ENCODE data around the gene ATG101. TPM values are rescaled to one million over a fixed set of nuclear protein-coding genes. Genes with fewer than 3 reads are reported as not detected.
"Not testable (repeated sequence)": the region's sequence is repeated elsewhere in the genome, so short reads cannot be mapped to it uniquely, and the experiment has no call there.

ATG101 gene
- total RNA-seq, 4 donors from 2014 or later, result 23.3 to 49.4 (median 37.3) TPM

- ATAC-seq (no peak), DNase-seq (no peak)
- Histone ChIP-seq H3K27me3 (no peaks in the 10 kb centered on the region), H3K27ac (no peak overlapping the region), H3K4me3 (no peak overlapping the region), H3K9me3 (no peaks in the 10 kb centered on the region), H3K36me3 (no peaks in the 10 kb centered on the region), H3K4me1 (no peaks in the 10 kb centered on the region)
- TF ChIP-seq POLR2A (IDR thresholded peaks at IDR 0.05) (no peak), CTCF (IDR thresholded peaks at IDR 0.05 in 4 of 5, conservative IDR thresholded peaks at IDR 0.05 in 1 of 5) (no peak)
- intact Hi-C loops (cut with DNase I; ENCODE audit: low total_unique reads), result no loop called here
- in situ Hi-C loops (cut with MboI; ENCODE audit: low sequenced_read_pairs in 4 of 4), result no loop called here
Observed at GRCh38 chr12:52096332-52097044, 26.7 kb downstream of the ATG101 start.

- DNase-seq (no peak), ATAC-seq (no peak)
- intact Hi-C loops (cut with DNase I; ENCODE audit: low total_unique reads) (no loop called here), in situ Hi-C loops (cut with MboI; ENCODE audit: low sequenced_read_pairs in 4 of 4) (no loop called here)
- Histone ChIP-seq H3K27ac (no peak overlapping the region), H3K4me1 (no peaks in the 10 kb centered on the region), H3K9me3 (no peaks in the 10 kb centered on the region), H3K4me3 (no peak overlapping the region), H3K27me3 (no peaks in the 10 kb centered on the region), H3K36me3 (no peaks in the 10 kb centered on the region)
- TF ChIP-seq CTCF (IDR thresholded peaks at IDR 0.05 in 4 of 5, conservative IDR thresholded peaks at IDR 0.05 in 1 of 5) (no peak), POLR2A (IDR thresholded peaks at IDR 0.05) (no peak)
Observed at GRCh38 chr12:52097045-52097666, 27.4 kb downstream of the ATG101 start.

GRCh38 chr12:52104431-52105089, 34.8 kb downstream of the ATG101 start:
- H3K27me3 ChIP-seq; H3K4me1 ChIP-seq; in situ Hi-C loops (cut with MboI; ENCODE audit: low sequenced_read_pairs in 4 of 4); H3K27ac ChIP-seq; ATAC-seq; DNase-seq; H3K9me3 ChIP-seq; H3K36me3 ChIP-seq; intact Hi-C loops (cut with DNase I; ENCODE audit: low total_unique reads); H3K4me3 ChIP-seq: not testable (repeated sequence)

- ATAC-seq; DNase-seq; in situ Hi-C loops (cut with MboI; ENCODE audit: low sequenced_read_pairs in 4 of 4); H3K36me3 ChIP-seq; H3K4me3 ChIP-seq; H3K9me3 ChIP-seq; H3K4me1 ChIP-seq; H3K27ac ChIP-seq; intact Hi-C loops (cut with DNase I; ENCODE audit: low total_unique reads): not testable (repeated sequence)
- peaks cover 0 to 16% (median 0%) of the 10 kb centered on the region in 3 donors for H3K27me3 ChIP-seq
Observed at GRCh38 chr12:52116222-52117125, 46.7 kb downstream of the ATG101 start.

- intact Hi-C loops (cut with DNase I; ENCODE audit: low total_unique reads); H3K9me3 ChIP-seq; ATAC-seq; in situ Hi-C loops (cut with MboI; ENCODE audit: low sequenced_read_pairs in 4 of 4); DNase-seq; H3K4me1 ChIP-seq; H3K27ac ChIP-seq; H3K4me3 ChIP-seq; H3K36me3 ChIP-seq: not testable (repeated sequence)
- peaks cover 0 to 13% (median 0%) of the 10 kb centered on the region in 3 donors for H3K27me3 ChIP-seq
Observed at GRCh38 chr12:52117806-52118475, 48.2 kb downstream of the ATG101 start.
